ENCODE data around the gene ARPC4.
A peak's percentile ranks its signal among the peaks of the same experiment; 100 is the strongest.

The ARPC4 gene

DNA sequence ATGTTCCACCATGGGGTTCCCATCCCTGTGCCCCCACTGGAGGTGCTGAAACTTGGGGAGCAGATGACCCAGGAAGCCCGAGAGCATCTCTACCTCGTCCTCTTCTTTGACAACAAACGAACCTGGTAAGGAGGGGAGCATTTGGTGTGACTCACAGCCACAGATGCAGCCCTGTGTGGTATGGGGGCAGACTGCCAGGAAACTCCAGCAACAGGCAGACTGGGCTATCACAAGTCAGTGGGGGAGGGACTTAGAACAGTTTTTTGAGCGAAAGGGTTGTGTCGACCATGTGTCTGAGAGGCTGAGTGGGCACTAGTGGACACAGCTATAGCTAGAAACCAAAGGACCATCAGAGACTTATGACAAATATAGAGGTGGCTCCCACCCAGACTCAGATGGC, 46.6 kb upstream of the ARPC4 start:
- H4K20me1 ChIP-seq (ENCODE audit: insufficient read depth, low read length) = no peaks in the 10 kb centered on the region
- H3K27ac ChIP-seq (ENCODE audit: low read length) = no peak overlapping the region
- H3K27me3 ChIP-seq (ENCODE audit: low read depth, low read length) = no peaks in the 10 kb centered on the region
- peaks cover 55% of the 10 kb centered on the region for H3K36me3 ChIP-seq (replicated peaks; ENCODE audit: low read depth, low read length)
- peaks cover 11% of the 10 kb centered on the region for H3K79me2 ChIP-seq (ENCODE audit: low read length)
- no peak overlapping the region for H2AFZ ChIP-seq (ENCODE audit: low read depth, low read length)
- peaks cover 13% of the 10 kb centered on the region for H3K4me1 ChIP-seq (ENCODE audit: low read length)
- H3K9me3 ChIP-seq (ENCODE audit: insufficient read depth, low read length) = no peaks in the 10 kb centered on the region
- no peak for TF ChIP-seq EZH2phosphoT487 (IDR thresholded peaks at IDR 0.05; ENCODE audit: low read depth)
- TF ChIP-seq, protein P1, sequence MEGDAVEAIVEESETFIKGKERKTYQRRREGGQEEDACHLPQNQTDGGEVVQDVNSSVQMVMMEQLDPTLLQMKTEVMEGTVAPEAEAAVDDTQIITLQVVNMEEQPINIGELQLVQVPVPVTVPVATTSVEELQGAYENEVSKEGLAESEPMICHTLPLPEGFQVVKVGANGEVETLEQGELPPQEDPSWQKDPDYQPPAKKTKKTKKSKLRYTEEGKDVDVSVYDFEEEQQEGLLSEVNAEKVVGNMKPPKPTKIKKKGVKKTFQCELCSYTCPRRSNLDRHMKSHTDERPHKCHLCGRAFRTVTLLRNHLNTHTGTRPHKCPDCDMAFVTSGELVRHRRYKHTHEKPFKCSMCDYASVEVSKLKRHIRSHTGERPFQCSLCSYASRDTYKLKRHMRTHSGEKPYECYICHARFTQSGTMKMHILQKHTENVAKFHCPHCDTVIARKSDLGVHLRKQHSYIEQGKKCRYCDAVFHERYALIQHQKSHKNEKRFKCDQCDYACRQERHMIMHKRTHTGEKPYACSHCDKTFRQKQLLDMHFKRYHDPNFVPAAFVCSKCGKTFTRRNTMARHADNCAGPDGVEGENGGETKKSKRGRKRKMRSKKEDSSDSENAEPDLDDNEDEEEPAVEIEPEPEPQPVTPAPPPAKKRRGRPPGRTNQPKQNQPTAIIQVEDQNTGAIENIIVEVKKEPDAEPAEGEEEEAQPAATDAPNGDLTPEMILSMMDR (IDR thresholded peaks at IDR 0.05; ENCODE audit: low read depth, low read length) = no peak
- H3K9ac ChIP-seq (ENCODE audit: low read length) = no peak overlapping the region
- no peak overlapping the region for H3K4me3 ChIP-seq (ENCODE audit: low read length)
- H3K4me2 ChIP-seq (ENCODE audit: low read length) = no peak overlapping the region

DNA sequence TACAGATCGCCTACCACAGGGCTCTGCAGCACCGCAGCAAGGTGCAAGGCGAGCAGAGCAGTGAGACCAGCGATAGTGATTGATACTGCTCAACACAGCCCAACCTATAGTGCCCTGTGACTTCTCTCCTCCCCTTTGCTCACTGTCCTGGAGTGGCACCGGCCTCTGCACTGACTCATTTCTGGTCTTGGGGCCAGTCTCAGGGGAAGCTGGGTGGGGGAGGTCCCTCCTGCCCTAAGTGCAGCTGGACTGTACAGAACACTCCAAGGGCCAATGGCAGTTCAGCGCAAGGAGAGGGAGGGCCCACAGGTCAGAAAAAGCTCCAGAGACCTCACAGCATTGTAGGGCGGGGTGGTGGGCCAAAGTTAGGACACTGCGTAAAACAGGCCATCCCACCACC, 45.6 kb upstream of the ARPC4 start:
- TF ChIP-seq EZH2phosphoT487 (IDR thresholded peaks at IDR 0.05; ENCODE audit: low read depth) = no peak
- TF ChIP-seq, protein P1 (IDR thresholded peaks at IDR 0.05; ENCODE audit: low read depth, low read length) = no peak
- Histone ChIP-seq H3K27me3 (ENCODE audit: low read depth, low read length) (no peaks in the 10 kb centered on the region), H3K27ac (ENCODE audit: low read length) (no peak overlapping the region), H3K36me3 (replicated peaks; ENCODE audit: low read depth, low read length) (peaks cover 52% of the 10 kb centered on the region), H3K4me2 (ENCODE audit: low read length) (no peak overlapping the region), H3K4me3 (ENCODE audit: low read length) (no peak overlapping the region), H3K79me2 (ENCODE audit: low read length) (peaks cover 15% of the 10 kb centered on the region), H4K20me1 (ENCODE audit: insufficient read depth, low read length) (no peaks in the 10 kb centered on the region), H3K9me3 (ENCODE audit: insufficient read depth, low read length) (no peaks in the 10 kb centered on the region), H3K9ac (ENCODE audit: low read length) (no peak overlapping the region), H2AFZ (ENCODE audit: low read depth, low read length) (no peak overlapping the region), H3K4me1 (ENCODE audit: low read length) (peaks cover 13% of the 10 kb centered on the region)

DNA sequence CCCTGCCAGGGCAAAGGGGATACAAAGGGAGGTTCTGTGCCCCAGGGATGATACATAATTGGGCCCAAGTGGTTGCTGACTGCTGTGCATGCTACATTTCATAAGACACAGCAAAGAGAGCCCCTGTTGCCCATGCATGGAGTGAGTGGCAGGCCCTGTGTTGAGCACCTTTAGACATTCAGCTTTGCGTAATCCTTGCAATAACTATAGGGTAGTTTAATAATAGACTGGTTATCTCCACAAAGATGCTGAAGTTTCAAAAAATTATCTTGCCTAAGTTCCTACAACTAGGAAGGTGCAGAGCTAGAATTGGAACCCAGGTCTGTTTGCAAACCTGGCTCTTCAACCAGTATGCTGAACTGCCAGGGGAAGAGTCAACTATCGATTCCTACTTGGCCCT, 44.9 kb upstream of the ARPC4 start:
- Histone ChIP-seq H3K4me1 (ENCODE audit: low read length) (peaks cover 13% of the 10 kb centered on the region), H3K4me3 (ENCODE audit: low read length) (no peak overlapping the region), H2AFZ (ENCODE audit: low read depth, low read length) (no peak overlapping the region), H3K27me3 (ENCODE audit: low read depth, low read length) (no peaks in the 10 kb centered on the region), H4K20me1 (ENCODE audit: insufficient read depth, low read length) (no peaks in the 10 kb centered on the region), H3K36me3 (replicated peaks; ENCODE audit: low read depth, low read length) (peaks cover 48% of the 10 kb centered on the region), H3K9ac (ENCODE audit: low read length) (no peak overlapping the region), H3K9me3 (ENCODE audit: insufficient read depth, low read length) (no peaks in the 10 kb centered on the region), H3K4me2 (ENCODE audit: low read length) (no peak overlapping the region), H3K79me2 (ENCODE audit: low read length) (peaks cover 15% of the 10 kb centered on the region), H3K27ac (ENCODE audit: low read length) (no peak overlapping the region)
- no peak for TF ChIP-seq EZH2phosphoT487 (IDR thresholded peaks at IDR 0.05; ENCODE audit: low read depth)
- TF ChIP-seq, protein P1 (IDR thresholded peaks at IDR 0.05; ENCODE audit: low read depth, low read length) = no peak

DNA sequence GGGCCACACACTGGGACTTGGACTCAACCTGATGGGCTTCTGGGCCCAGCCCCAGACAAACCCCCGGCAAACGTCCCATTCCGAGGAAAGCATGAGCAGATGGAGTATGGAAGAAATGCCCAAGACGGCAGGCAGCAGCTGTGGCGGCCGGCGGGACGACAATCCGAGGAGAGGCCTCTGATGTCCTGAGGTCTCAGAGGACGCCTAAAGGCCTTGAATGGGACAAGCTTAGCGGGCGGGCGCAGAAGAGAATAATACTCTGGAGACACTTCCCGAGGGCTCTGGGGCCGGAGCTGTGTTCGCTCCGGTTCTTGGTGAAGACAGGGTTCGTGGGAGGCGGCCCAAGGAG, 43.6 kb upstream of the ARPC4 start:
- peak overlapping the region; percentile 94 for H3K4me3 ChIP-seq (ENCODE audit: low read length)
- no peaks in the 10 kb centered on the region for H4K20me1 ChIP-seq (ENCODE audit: insufficient read depth, low read length)
- H3K9me3 ChIP-seq (ENCODE audit: insufficient read depth, low read length) = no peaks in the 10 kb centered on the region
- H3K9ac ChIP-seq (ENCODE audit: low read length) = peak overlapping the region; percentile 65
- peaks cover 36% of the 10 kb centered on the region for H3K36me3 ChIP-seq (replicated peaks; ENCODE audit: low read depth, low read length)
- peaks cover 15% of the 10 kb centered on the region for H3K79me2 ChIP-seq (ENCODE audit: low read length)
- H3K4me1 ChIP-seq (ENCODE audit: low read length) = peaks cover 13% of the 10 kb centered on the region
- H3K4me2 ChIP-seq (ENCODE audit: low read length) = peak overlapping the region; percentile 92
- H3K27ac ChIP-seq (ENCODE audit: low read length) = peak overlapping the region; percentile 47
- no peaks in the 10 kb centered on the region for H3K27me3 ChIP-seq (ENCODE audit: low read depth, low read length)
- peak overlapping the region; percentile 51; the same call in 1 of the 2 replicates for H2AFZ ChIP-seq (ENCODE audit: low read depth, low read length)
- TF ChIP-seq, protein P1 (IDR thresholded peaks at IDR 0.05; ENCODE audit: low read depth, low read length) = no peak
- no peak for TF ChIP-seq EZH2phosphoT487 (IDR thresholded peaks at IDR 0.05; ENCODE audit: low read depth)

Data from OCI-LY3 (cell line).